Colonic mucosa (tissue), 4 donors: ENCODE results near the gene CALR. TPM values are rescaled to one million over a fixed set of nuclear protein-coding genes. Genes with fewer than 3 reads are reported as not detected.
"Not testable (repeated sequence)": the region's sequence is repeated elsewhere in the genome, so short reads cannot be mapped to it uniquely, and the experiment has no call there.

Source experiments
- DNase-seq: peaks from one replicate; pipeline ENCODE4 v3.0.0-alpha.2; 2020
- H3K27ac ChIP-seq: fragments of 200-600 bp; one replicate; pipeline ENCODE4 v1.8.0; 2021
- H3K27me3 ChIP-seq: fragments of 200-600 bp; one replicate; pipeline ENCODE4 v1.8.0; 2021
- H3K36me3 ChIP-seq: fragments of 200-600 bp; one replicate; pipeline ENCODE4 v1.8.0; 2021
- H3K4me1 ChIP-seq: fragments of 200-600 bp; one replicate; pipeline ENCODE4 v1.8.0; 2021; ENCODE audit warnings: mild to moderate bottlenecking
- H3K4me3 ChIP-seq: fragments of 200-600 bp; one replicate; pipeline ENCODE4 v1.8.0; 2021
- H3K9ac ChIP-seq, 2 donors: one replicate each; pipeline ENCODE4 v1.7.0; 2013; ENCODE audit warnings: control low read depth in 2 of 2, low read depth in 2 of 2, low read length in 2 of 2
- H3K9me3 ChIP-seq: fragments of 200-600 bp; one replicate; pipeline ENCODE4 v1.8.0; 2021
- intact Hi-C: fragments of 100-400 bp; cut with DNase I; formaldehyde crosslinking; loops from one replicate; pipeline ENCODE4 v1.14.1; 2022
- total RNA-seq, 2 donors: library from RNA; stranded (reverse); fragmentation: NEBNext Ultra II Directional in 1 of 2; extraction: Animal tissue kit (Norgen Biotek cat#: 25700) in 1 of 2; gene quantifications; one replicate each; pipeline ENCODE4 v1.2.1, GENCODE V29; 2021
- TF ChIP-seq, protein P1 (sequence below): fragments of 200-600 bp; IDR thresholded peaks from one replicate; pipeline ENCODE4 v1.8.0; 2022; ENCODE audit warnings: antibody characterized with exemption, mild to moderate bottlenecking
- donor health status: healthy.
- donor health status: DM: no; HTN: no; CAD: no.
- donor health status: DM: no; HTN: no; CAD: no.

CALR gene
- total RNA-seq, 2 donors from 2014 or later, result 682 to 1,848 TPM

DNA sequence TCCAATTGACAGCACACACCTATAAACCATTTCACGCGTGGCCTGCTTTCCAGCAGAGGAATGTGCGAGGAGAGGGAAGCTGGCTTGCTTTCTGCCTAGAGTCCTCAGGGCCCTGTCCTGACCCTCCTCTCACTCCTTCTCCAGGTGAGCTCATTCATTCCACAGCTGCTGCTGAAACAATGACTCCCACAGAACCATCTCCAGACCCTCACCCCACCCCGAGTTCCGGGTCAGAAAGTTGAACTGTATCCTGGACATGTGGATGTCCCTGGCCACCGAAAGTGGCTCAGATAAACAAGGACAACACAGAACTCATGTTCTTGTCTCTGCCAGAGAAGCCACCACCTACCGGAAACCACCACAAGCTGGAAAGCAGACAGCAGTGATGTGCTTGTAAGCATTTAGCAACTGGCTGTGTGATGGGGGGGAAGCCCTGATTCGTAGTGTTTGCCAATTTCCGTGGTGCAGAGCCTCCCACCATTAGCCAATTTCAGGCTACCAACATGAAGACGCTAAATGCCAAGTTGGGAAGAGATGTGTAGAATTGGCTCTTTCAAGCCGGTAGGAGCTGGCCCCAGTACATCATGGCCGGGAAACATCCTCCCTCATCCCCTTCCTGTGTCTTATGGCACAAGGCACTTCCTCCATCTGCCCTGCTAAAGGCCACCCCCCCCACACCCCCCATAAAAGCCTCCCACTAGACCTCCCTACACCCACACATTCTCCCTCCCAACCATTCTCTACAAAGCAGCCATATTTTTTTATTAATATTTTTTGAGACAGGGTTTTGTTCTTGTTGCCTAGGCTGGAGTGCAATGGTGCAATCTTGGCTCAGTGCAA is 24.3 kb upstream of the CALR start:
- intact Hi-C loops, result no loop called here
- no peak overlapping the region for H3K27ac ChIP-seq

DNA sequence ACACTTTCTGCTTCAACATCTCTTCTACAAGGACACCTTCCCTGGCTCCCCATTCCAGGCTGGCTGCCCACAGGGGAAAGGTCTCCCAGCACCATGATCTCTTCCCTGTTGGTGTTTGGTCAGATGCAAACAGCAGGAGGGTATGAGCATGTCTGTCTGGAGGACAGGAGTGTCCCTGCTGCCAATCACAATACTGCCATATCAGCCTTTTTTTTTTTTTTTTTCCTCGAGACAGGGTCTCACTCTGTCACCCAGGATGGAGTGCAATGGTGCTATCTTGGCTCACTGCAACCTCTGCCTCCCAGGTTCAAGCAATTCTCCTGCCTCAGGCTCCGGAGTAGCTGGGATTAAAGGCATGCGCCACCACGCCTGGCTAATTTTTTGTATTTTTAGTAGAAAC is 22.5 kb upstream of the CALR start:
- H3K27ac ChIP-seq, H3K36me3 ChIP-seq, DNase-seq, H3K9ac ChIP-seq, intact Hi-C loops, H3K4me3 ChIP-seq, H3K9me3 ChIP-seq, H3K4me1 ChIP-seq, H3K27me3 ChIP-seq: not testable (repeated sequence)

More for the DNA sequence above, 24.3 kb upstream of the CALR start:
- no peaks in the 10 kb centered on the region for H3K9me3 ChIP-seq
- no peaks in the 10 kb centered on the region for H3K36me3 ChIP-seq
- H3K4me3 ChIP-seq, result no peak overlapping the region
- peak overlapping the region in 1 of 2 donors; percentile 14 for H3K9ac ChIP-seq
- H3K4me1 ChIP-seq, result no peaks in the 10 kb centered on the region
- DNase-seq, result no peak
- no peaks in the 10 kb centered on the region for H3K27me3 ChIP-seq
- TF ChIP-seq, protein P1, sequence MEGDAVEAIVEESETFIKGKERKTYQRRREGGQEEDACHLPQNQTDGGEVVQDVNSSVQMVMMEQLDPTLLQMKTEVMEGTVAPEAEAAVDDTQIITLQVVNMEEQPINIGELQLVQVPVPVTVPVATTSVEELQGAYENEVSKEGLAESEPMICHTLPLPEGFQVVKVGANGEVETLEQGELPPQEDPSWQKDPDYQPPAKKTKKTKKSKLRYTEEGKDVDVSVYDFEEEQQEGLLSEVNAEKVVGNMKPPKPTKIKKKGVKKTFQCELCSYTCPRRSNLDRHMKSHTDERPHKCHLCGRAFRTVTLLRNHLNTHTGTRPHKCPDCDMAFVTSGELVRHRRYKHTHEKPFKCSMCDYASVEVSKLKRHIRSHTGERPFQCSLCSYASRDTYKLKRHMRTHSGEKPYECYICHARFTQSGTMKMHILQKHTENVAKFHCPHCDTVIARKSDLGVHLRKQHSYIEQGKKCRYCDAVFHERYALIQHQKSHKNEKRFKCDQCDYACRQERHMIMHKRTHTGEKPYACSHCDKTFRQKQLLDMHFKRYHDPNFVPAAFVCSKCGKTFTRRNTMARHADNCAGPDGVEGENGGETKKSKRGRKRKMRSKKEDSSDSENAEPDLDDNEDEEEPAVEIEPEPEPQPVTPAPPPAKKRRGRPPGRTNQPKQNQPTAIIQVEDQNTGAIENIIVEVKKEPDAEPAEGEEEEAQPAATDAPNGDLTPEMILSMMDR, result no peak

DNA sequence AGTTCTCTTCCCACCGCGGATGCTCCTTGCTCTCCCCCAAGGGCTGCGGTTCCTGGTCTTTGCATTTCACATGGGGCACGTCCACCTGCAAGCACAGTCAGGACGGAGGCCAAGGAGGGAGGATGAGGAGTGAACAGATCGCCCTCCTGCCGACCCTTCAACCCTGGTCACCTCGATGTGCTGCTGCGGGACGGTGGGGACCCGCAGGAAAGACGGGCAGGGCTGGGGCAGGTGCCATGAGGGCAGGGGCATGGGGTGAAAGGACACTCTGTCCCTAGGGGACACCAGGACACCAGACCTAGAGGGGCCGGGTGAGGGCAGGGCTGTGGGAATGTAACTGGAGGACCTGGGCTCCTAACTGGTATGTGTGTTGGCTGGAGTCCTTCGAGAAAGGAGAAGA is 20.2 kb upstream of the CALR start:
- TF ChIP-seq, protein P1, result no peak
- Histone ChIP-seq H3K4me3 (no peak overlapping the region), H3K27ac (no peak overlapping the region), H3K4me1 (no peaks in the 10 kb centered on the region), H3K9ac (no peak overlapping the region), H3K27me3 (no peaks in the 10 kb centered on the region), H3K9me3 (no peaks in the 10 kb centered on the region), H3K36me3 (peaks cover 6% of the 10 kb centered on the region)
- intact Hi-C loops, result loop anchor here (2.0 kb wide), 1 partner anchor 27 kb away; the partner anchor contains the start of gene RAD23A
- no peak for DNase-seq

GRCh38 chr19:12921047-12921446 is 17.4 kb upstream of the CALR start:
- TF ChIP-seq, protein P1, result no peak
- Histone ChIP-seq H3K9ac (no peak overlapping the region), H3K36me3 (peaks cover 11% of the 10 kb centered on the region), H3K4me1 (no peaks in the 10 kb centered on the region), H3K9me3 (no peaks in the 10 kb centered on the region), H3K4me3 (no peak overlapping the region), H3K27ac (no peak overlapping the region), H3K27me3 (no peaks in the 10 kb centered on the region)
- intact Hi-C loops, result no loop called here
- peak; percentile 25 for DNase-seq

DNA sequence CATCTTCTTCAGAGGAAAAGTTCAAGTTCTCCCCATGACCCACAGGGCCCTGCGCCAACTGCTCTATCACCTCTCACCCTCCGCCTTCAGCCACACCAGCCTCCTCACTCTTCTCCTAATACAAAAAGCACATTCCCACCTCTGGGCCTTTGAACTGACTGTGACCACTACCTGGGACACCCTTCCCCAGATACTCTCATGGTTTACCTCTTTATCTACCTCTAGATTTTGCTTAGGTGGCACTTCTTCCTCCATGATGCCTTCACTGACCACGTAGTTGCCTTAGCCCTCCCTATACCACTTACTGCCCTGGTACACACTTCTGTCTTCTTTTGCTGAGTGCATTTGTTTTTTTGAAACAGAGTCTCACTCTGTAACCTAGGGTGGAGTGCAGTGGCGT is 15.4 kb upstream of the CALR start:
- Histone ChIP-seq H3K4me1 (no peaks in the 10 kb centered on the region), H3K9ac (no peak overlapping the region), H3K36me3 (peaks cover 11% of the 10 kb centered on the region), H3K4me3 (no peak overlapping the region), H3K27me3 (no peaks in the 10 kb centered on the region), H3K9me3 (no peaks in the 10 kb centered on the region), H3K27ac (no peak overlapping the region)
- TF ChIP-seq, protein P1, result no peak
- no peak for DNase-seq
- intact Hi-C loops, result no loop called here

- Histone ChIP-seq H3K4me3 (no peak overlapping the region), H3K9ac (no peak overlapping the region), H3K27ac (no peak overlapping the region), H3K36me3 (peaks cover 11% of the 10 kb centered on the region), H3K4me1 (no peaks in the 10 kb centered on the region), H3K9me3 (no peaks in the 10 kb centered on the region), H3K27me3 (no peaks in the 10 kb centered on the region)
- intact Hi-C loops, result no loop called here
- TF ChIP-seq, protein P1, result no peak
- no peak for DNase-seq
These were observed 13.6 kb upstream of the CALR start for GRCh38 chr19:12924621-12925310.
